Vein endothelial cell (primary cell): ENCODE measurements around the gene PDGFA. TPM values are rescaled to one million over a fixed set of nuclear protein-coding genes. Genes with fewer than 3 reads are reported as not detected.

Source experiments
- total RNA-seq: library from RNA; depleted of rRNA; stranded (reverse); fragments of >200 nt; gene quantifications from 2 replicates; pipeline ENCODE4 v1.2.3, GENCODE V29; 2012

The PDGFA gene
- total RNA-seq: 61.3 and 74.8 TPM in 2 replicates

GRCh38 chr7:519484-520390 is at the start of gene PDGFA:
Gene PDGFA (minus strand): TSS chr7:519846. CDS start chr7:519001, 845 bp downstream.

Other genes starting within 250 kb of the PDGFA start
- gene FOXL3, start 229.7 kb downstream of the PDGFA start, total RNA-seq: not detected in 2 replicates
- 48.1 and 55.5 TPM in 2 replicates for gene DNAAF5, start 206.9 kb upstream of the PDGFA start, total RNA-seq
- 35.1 and 39.5 TPM in 2 replicates for gene PRKAR1B, start 207.4 kb upstream of the PDGFA start, total RNA-seq